ENCODE results near the gene ASB8.

GRCh38 chr12:48180424-48180823, 23.1 kb upstream of the ASB8 start:
- TF ChIP-seq ZNF384 (IDR thresholded peaks at IDR 0.05): no peak
- no peak for TF ChIP-seq NFRKB (IDR thresholded peaks at IDR 0.05)
- TF ChIP-seq FOXA1 (IDR thresholded peaks at IDR 0.05): no peak
- TF ChIP-seq BHLHE40 (IDR thresholded peaks at IDR 0.05; ENCODE audit: borderline replicate concordance): no peak
- no peak for TF ChIP-seq ARNT (IDR thresholded peaks at IDR 0.05)
- no peak for TF ChIP-seq HDGF (IDR thresholded peaks at IDR 0.05; ENCODE audit: borderline replicate concordance)
- TF ChIP-seq, protein P1, sequence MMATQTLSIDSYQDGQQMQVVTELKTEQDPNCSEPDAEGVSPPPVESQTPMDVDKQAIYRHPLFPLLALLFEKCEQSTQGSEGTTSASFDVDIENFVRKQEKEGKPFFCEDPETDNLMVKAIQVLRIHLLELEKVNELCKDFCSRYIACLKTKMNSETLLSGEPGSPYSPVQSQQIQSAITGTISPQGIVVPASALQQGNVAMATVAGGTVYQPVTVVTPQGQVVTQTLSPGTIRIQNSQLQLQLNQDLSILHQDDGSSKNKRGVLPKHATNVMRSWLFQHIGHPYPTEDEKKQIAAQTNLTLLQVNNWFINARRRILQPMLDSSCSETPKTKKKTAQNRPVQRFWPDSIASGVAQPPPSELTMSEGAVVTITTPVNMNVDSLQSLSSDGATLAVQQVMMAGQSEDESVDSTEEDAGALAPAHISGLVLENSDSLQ (IDR thresholded peaks at IDR 0.05): no peak
- TF ChIP-seq SP1 (IDR thresholded peaks at IDR 0.05): no peak
